8988T (cell line): ENCODE measurements around the gene REEP6.
"Not testable (repeated sequence)": the region's sequence is repeated elsewhere in the genome, so short reads cannot be mapped to it uniquely, and the experiment has no call there.

Experiments used
- DNase-seq: peaks from one replicate; pipeline ENCODE4 v3.0.0; 2011

REEP6 gene

GRCh38 chr19:1526066-1526778 is 35.2 kb downstream of the REEP6 start:
- no peak for DNase-seq

GRCh38 chr19:1526979-1527649 is 36.1 kb downstream of the REEP6 start:
- no peak for DNase-seq

GRCh38 chr19:1527650-1528309 is 36.8 kb downstream of the REEP6 start:
- DNase-seq, result no peak

GRCh38 chr19:1528596-1529429 is 37.8 kb downstream of the REEP6 start:
- no peak for DNase-seq

- no peak for DNase-seq
These were observed 38.4 kb downstream of the REEP6 start for GRCh38 chr19:1529430-1529816.

GRCh38 chr19:1530856-1531255 is 39.9 kb downstream of the REEP6 start:
- not testable (repeated sequence) for DNase-seq

GRCh38 chr19:1531587-1531986 is 40.6 kb downstream of the REEP6 start:
- DNase-seq, result no peak

- no peak for DNase-seq
These were observed 41.0 kb downstream of the REEP6 start for GRCh38 chr19:1532003-1532402.

GRCh38 chr19:1533510-1534150 is 42.6 kb downstream of the REEP6 start:
- DNase-seq, result no peak

- no peak for DNase-seq
These were observed 44.0 kb downstream of the REEP6 start for GRCh38 chr19:1534972-1535371.

- DNase-seq, result not testable (repeated sequence)
These were observed 44.7 kb downstream of the REEP6 start for GRCh38 chr19:1535699-1536098.

- DNase-seq, result no peak
These were observed 48.0 kb downstream of the REEP6 start for GRCh38 chr19:1538978-1539377.

- DNase-seq, result not testable (repeated sequence)
These were observed 48.8 kb downstream of the REEP6 start for GRCh38 chr19:1539749-1540148.

GRCh38 chr19:1540365-1540925 is 49.5 kb downstream of the REEP6 start:
- DNase-seq, result no peak
